Measurements from ENCODE around the gene ADGRB3.

GRCh38 chr6:69202768-69203167 is 567.7 kb downstream of the ADGRB3 start:
- TF ChIP-seq EZH2 (IDR thresholded peaks at IDR 0.05): no peak
- no peak for TF ChIP-seq POLR2AphosphoS5 (IDR thresholded peaks at IDR 0.05; ENCODE audit: borderline replicate concordance, low read depth, low read length)
- no peak for TF ChIP-seq FOXP2 (optimal IDR thresholded peaks at IDR 0.05; ENCODE audit: control extremely low read depth, extremely low read length, insufficient read depth)

All from SK-N-MC (cell line).